ENCODE measurements around the gene DGKD.
"Not testable (repeated sequence)": the region's sequence is repeated elsewhere in the genome, so short reads cannot be mapped to it uniquely, and the experiment has no call there.

DGKD gene

GRCh38 chr2:233336091-233336490, 18.2 kb upstream of the DGKD start:
- DNase-seq: not testable (repeated sequence)

GRCh38 chr2:233336541-233336940, 17.8 kb upstream of the DGKD start:
- no peak for DNase-seq

- DNase-seq: no peak
These were observed 16.2 kb upstream of the DGKD start for GRCh38 chr2:233338046-233338445.

- DNase-seq: no peak
These were observed 15.4 kb upstream of the DGKD start for GRCh38 chr2:233338812-233339368.

- DNase-seq: no peak
These were observed 14.9 kb upstream of the DGKD start for GRCh38 chr2:233339427-233339826.

- no peak for DNase-seq
These were observed 13.0 kb upstream of the DGKD start for GRCh38 chr2:233341296-233341695.

GRCh38 chr2:233342301-233342700, 12.0 kb upstream of the DGKD start:
- no peak for DNase-seq

- no peak for DNase-seq
These were observed 11.1 kb upstream of the DGKD start for GRCh38 chr2:233343171-233343705.

GRCh38 chr2:233346376-233346775, 7.9 kb upstream of the DGKD start:
- DNase-seq: no peak

- DNase-seq: peak in 9 of 51 donors; percentile 10 to 55 (median 37)
These were observed 7.4 kb upstream of the DGKD start for GRCh38 chr2:233346930-233347329.

GRCh38 chr2:233349005-233349998, 5.0 kb upstream of the DGKD start:
- peak in 34 of 51 donors; percentile 20 to 87 (median 56) for DNase-seq

- DNase-seq: peak in 17 of 51 donors; percentile 6 to 74 (median 42)
These were observed 3.6 kb upstream of the DGKD start for GRCh38 chr2:233350708-233351107.

GRCh38 chr2:233351423-233351822, 2.9 kb upstream of the DGKD start:
- no peak for DNase-seq

- no peak for DNase-seq
These were observed 2.0 kb upstream of the DGKD start for GRCh38 chr2:233352141-233352842.

GRCh38 chr2:233353101-233353768, 1.1 kb upstream of the DGKD start:
- peak in 1 of 51 donors; percentile 4 for DNase-seq

- DNase-seq: peak in 1 of 51 donors; percentile 39
These were observed 218 bp downstream of the DGKD start for GRCh38 chr2:233354500-233354924.

GRCh38 chr2:233354971-233355574, 779 bp downstream of the DGKD start:
- DNase-seq: peak in 4 of 51 donors; percentile 19 to 48 (median 26)

GRCh38 chr2:233355916-233356315, 1.6 kb downstream of the DGKD start:
- DNase-seq: no peak

GRCh38 chr2:233356546-233357308, 2.4 kb downstream of the DGKD start:
- DNase-seq: no peak

- DNase-seq: no peak
These were observed 4.0 kb downstream of the DGKD start for GRCh38 chr2:233358335-233358734.
